ENCODE measurements around the gene CRYL1. TPM values are rescaled to one million over a fixed set of nuclear protein-coding genes. Genes with fewer than 3 reads are reported as not detected.

Gene CRYL1
- total and polyA plus RNA-seq, 2 of the 13 experiments (the other 11 are each of a cell fraction or from before 2014, with no cell fraction given) = 57.2 to 115 TPM

GRCh38 chr13:20472531-20472930, 53.1 kb downstream of the CRYL1 start:
- no peak for TF ChIP-seq ZKSCAN1 (IDR thresholded peaks at IDR 0.05; ENCODE audit: low read length)
- ATAC-seq = no peak
- H3K4me1 ChIP-seq (ENCODE audit: insufficient read depth, low read length) = peaks cover 10% of the 10 kb centered on the region
- CTCF ChIA-PET (ENCODE audit: low intra/inter-chr PET ratio, low total read pairs) = no interaction called here
- 94% methylated on average over 6 of the region's 8 CpGs for WGBS (ENCODE audit: low lambda C conversion rate)
- intact Hi-C loops (cut with micrococcal nuclease; ENCODE audit: unreplicated experiment) (no loop called here), in situ Hi-C loops (cut with HindIII; ENCODE audit: extremely low pct_ligation_motif_present, low pct_unique_long_range_greater_than_20kb) (no loop called here)
- H3K9me3 ChIP-seq (ENCODE audit: low read length) = no peaks in the 10 kb centered on the region
- no peak overlapping the region for H2AFZ ChIP-seq (ENCODE audit: low read length)
- no peak overlapping the region for H3K4me2 ChIP-seq (ENCODE audit: low read depth, low read length)
- no peak for FAIRE-seq
- no peaks in the 10 kb centered on the region for H3K27me3 ChIP-seq (ENCODE audit: control insufficient read depth in 1 of 2, insufficient read depth in 2 of 2, low read length in 2 of 2)
- no peak overlapping the region for H3K27ac ChIP-seq (ENCODE audit: extremely low read length, insufficient read depth, low read length)
- no TSS peak for BruUV-seq (replicated peaks)
- POLR2A ChIA-PET = no interaction called here
- no peak for DNase-seq (ENCODE audit: low spot score)
- no peak overlapping the region for H3K4me3 ChIP-seq (replicated peaks in 1 of 3; ENCODE audit: insufficient read depth in 1 of 3, low read depth in 2 of 3, low read length in 3 of 3)
- H3K9ac ChIP-seq (ENCODE audit: insufficient read depth, low read depth, low read length) = no peak overlapping the region
- H3K79me2 ChIP-seq (ENCODE audit: insufficient read depth, low read length) = no peaks in the 10 kb centered on the region
- no peaks in the 10 kb centered on the region for H4K20me1 ChIP-seq (ENCODE audit: insufficient read depth, low read length)
- H3K36me3 ChIP-seq (replicated peaks in 1 of 2; ENCODE audit: control insufficient read depth in 1 of 2, insufficient read depth in 2 of 2, low read length in 2 of 2) = peaks cover 5 to 15% of the 10 kb centered on the region in 2 experiments

- ChIA-PET CTCF (ENCODE audit: low intra/inter-chr PET ratio, low total read pairs) (no interaction called here), POLR2A (no interaction called here)
- FAIRE-seq (no peak), ATAC-seq (no peak), DNase-seq (ENCODE audit: low spot score) (no peak)
- no peak overlapping the region for H3K9ac ChIP-seq (ENCODE audit: insufficient read depth, low read depth, low read length)
- intact Hi-C loops (cut with micrococcal nuclease; ENCODE audit: unreplicated experiment) (no loop called here), in situ Hi-C loops (cut with HindIII; ENCODE audit: extremely low pct_ligation_motif_present, low pct_unique_long_range_greater_than_20kb) (no loop called here)
- H4K20me1 ChIP-seq (ENCODE audit: insufficient read depth, low read length) = no peaks in the 10 kb centered on the region
- no peak overlapping the region for H3K27ac ChIP-seq (ENCODE audit: extremely low read length, insufficient read depth, low read length)
- no peak overlapping the region for H3K4me2 ChIP-seq (ENCODE audit: low read depth, low read length)
- H3K27me3 ChIP-seq (ENCODE audit: control insufficient read depth in 1 of 2, insufficient read depth in 2 of 2, low read length in 2 of 2) = no peaks in the 10 kb centered on the region; a peak in 1 of 5 replicates
- WGBS (ENCODE audit: low lambda C conversion rate) = 98% methylated on average over 7 of the region's 8 CpGs
- H3K36me3 ChIP-seq (replicated peaks in 1 of 2; ENCODE audit: control insufficient read depth in 1 of 2, insufficient read depth in 2 of 2, low read length in 2 of 2) = peaks cover 5 to 15% of the 10 kb centered on the region in 2 experiments
- H3K79me2 ChIP-seq (ENCODE audit: insufficient read depth, low read length) = no peaks in the 10 kb centered on the region
- no peaks in the 10 kb centered on the region for H3K9me3 ChIP-seq (ENCODE audit: low read length)
- H3K4me1 ChIP-seq (ENCODE audit: insufficient read depth, low read length) = no peaks in the 10 kb centered on the region
- H2AFZ ChIP-seq (ENCODE audit: low read length) = no peak overlapping the region
- BruUV-seq (replicated peaks) = no TSS peak
- no peak for TF ChIP-seq GATA4 (IDR thresholded peaks at IDR 0.05; ENCODE audit: borderline replicate concordance, low read depth)
- no peak for TF ChIP-seq ZC3H13 (CRISPR knock-in tag; IDR thresholded peaks at IDR 0.05)
- TF ChIP-seq ZNF776 (CRISPR knock-in tag; IDR thresholded peaks at IDR 0.05) = no peak
- no peak for TF ChIP-seq TMF1 (CRISPR knock-in tag; IDR thresholded peaks at IDR 0.05; ENCODE audit: low read depth)
- TF ChIP-seq TGIF2 (CRISPR knock-in tag; IDR thresholded peaks at IDR 0.05) = no peak
- no peak for TF ChIP-seq ZNF564 (CRISPR knock-in tag; IDR thresholded peaks at IDR 0.05)
- TF ChIP-seq RNF2 (conservative IDR thresholded peaks at IDR 0.05; ENCODE audit: low read depth) = no peak
- TF ChIP-seq PHF8 (CRISPR knock-in tag; IDR thresholded peaks at IDR 0.05) = no peak
- no peak overlapping the region for H3K4me3 ChIP-seq (replicated peaks in 1 of 3; ENCODE audit: insufficient read depth in 1 of 3, low read depth in 2 of 3, low read length in 3 of 3)
Measured at GRCh38 chr13:20470136-20470535, 55.5 kb downstream of the CRYL1 start.

Data from HepG2 (cell line).